MV-4-11 (cell line): ENCODE measurements around the gene KCNQ1.
"Not testable (repeated sequence)": the region's sequence is repeated elsewhere in the genome, so short reads cannot be mapped to it uniquely, and the experiment has no call there.

Experiments
- DNase-seq: peaks from one replicate; lab custom pipeline; 2025; lab: John Stamatoyannopoulos, UW

The KCNQ1 gene

DNA sequence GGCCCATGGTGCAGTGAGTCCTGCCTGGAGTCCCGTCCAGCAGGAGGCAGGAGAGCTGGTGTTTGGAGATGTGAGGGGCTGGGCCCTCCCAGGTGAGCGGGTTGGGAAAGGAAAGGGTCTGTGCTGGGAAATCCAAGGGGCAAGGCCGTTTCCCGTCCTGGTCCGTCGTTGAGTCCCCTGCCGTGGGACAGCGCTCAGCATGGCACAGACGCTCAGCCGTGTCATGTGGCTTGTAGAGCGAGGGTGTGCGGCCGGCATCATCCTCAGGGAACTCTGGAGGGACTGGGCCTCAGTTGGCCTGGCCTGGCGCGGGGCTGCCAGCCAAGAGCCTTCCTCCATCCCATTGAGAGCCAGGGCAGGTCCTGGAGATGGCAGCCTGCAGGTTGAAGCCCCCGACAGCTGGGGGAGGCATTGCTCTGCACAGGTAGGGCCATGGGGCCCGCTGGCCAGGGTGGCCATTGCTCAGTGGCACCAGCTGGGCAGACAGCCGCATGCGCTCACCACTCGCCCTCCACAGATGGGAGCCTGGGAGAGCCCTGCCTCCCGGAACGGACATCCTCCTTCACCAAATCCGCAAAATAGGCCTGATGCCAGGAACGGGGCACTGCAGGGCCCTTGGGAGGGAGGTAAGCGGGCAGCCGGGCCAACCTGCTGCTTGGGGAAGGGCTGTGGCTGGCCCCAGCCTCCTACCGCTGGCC is 28.7 kb downstream of the KCNQ1 start:
- no peak for DNase-seq

DNA sequence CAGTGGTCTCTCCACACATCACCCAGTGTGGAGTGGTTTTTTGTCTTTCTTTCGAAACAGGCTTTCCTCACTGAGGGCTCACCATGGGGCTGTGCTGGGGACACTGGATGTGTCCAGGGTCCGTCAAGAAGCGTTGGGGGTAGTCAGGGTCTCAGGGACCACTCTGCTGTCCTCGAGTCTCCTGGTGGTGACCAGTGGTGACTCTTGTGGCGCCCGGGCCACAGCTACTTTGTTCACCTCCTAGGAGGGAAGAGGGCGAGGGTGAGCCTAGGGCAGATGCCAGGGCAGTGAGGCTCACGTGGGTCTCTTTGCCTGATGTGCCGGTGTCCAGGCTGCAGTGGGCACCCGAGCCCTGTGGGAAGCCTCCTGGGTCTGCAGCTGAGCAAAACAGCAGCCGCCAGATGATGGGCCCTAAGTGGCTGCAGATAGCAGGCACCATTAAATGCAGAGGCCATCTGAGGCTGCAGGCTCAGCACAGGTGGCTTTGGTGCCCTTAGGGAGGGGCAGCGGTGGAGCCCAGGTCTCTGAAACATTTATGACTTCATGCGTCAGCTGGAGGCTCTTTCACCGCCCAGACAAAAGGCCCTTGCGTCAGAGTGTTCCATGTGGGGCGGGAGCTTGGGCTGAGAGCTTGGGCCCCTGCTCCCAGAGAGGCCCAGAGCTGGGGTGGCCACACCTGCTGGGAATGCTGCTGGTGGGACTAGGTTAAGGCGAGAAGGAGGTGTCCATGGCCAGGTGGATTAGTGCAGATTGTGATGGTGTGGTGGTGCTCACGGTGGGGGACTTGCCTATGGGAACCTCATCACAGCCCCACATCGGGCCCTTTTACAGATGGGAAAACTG is 29.5 kb downstream of the KCNQ1 start:
- DNase-seq, result peak; percentile 34

DNA sequence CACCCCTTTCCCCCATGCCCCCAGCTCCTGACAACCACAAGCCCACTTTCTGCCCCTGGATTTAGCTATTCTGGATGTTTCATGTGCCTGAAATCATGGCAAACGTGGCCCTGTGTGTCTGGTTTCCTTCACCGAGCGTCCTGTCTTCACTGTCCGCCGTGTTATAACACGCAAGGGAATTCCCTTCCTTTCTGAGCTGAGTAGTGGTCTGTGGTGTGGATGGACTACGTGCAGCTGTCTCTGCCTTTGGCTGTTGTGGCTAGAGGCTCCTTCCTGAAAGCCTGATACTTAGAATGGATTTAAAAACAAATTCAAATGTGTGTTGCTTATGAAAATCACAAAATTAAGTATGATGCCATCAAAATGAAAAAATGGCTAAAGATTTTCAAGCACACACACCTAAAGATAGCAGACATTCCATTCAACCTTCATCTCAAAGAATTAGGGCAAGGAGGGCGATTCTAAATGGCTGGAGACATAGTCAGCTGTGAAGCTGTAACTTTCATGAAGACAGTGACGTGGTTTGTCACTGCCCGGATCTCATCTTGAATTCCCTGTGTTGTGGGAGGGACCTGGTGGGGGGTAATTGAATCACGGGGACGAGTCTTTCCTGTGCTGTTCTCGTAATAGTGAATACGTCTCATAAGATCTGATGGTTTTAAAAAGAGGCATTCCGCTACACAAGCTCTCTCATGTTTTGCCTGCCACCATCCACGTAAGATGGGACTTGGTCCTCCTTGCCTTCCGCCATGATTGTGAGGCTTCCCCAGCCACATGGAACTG is 30.5 kb downstream of the KCNQ1 start:
- DNase-seq, result peak; percentile 34

DNA sequence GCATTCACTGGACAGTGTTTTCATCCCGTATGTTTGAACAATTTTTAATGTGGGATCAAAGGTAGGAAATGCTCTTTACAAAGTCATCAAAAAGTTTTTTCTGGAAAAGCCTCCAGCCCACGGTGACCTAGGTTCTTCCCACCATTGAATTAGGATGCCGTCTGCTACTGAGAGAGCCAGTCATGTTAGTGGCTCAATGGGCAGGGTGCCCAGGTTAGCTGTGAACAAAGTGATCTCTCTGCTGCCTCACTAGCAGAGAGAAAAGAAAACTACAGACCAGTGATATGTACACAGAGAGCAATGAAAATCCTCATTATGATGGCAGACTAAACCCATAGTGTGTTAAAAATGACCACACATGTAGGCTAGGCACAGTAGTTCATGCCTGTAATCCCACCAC is 32.4 kb downstream of the KCNQ1 start:
- DNase-seq, result no peak

DNA sequence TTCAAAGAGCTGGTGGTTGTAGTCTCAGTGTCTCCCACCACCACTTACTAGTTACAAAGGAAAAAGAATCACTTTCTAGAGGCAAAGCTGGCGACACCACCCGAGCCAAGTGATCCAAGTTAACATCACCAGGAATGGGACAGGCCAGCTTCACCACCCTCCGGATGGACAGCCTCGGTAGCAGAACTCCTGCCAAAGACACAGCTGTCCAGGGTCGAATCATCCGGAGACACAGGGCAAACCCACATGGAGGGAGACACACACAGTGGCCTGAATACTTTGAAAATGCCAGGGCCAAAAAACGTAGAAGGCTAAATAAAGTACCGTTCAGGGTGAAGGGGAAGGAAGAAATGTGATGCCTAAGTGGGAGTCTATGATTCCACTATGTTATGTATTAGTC is 33.1 kb downstream of the KCNQ1 start:
- DNase-seq, result no peak

DNA sequence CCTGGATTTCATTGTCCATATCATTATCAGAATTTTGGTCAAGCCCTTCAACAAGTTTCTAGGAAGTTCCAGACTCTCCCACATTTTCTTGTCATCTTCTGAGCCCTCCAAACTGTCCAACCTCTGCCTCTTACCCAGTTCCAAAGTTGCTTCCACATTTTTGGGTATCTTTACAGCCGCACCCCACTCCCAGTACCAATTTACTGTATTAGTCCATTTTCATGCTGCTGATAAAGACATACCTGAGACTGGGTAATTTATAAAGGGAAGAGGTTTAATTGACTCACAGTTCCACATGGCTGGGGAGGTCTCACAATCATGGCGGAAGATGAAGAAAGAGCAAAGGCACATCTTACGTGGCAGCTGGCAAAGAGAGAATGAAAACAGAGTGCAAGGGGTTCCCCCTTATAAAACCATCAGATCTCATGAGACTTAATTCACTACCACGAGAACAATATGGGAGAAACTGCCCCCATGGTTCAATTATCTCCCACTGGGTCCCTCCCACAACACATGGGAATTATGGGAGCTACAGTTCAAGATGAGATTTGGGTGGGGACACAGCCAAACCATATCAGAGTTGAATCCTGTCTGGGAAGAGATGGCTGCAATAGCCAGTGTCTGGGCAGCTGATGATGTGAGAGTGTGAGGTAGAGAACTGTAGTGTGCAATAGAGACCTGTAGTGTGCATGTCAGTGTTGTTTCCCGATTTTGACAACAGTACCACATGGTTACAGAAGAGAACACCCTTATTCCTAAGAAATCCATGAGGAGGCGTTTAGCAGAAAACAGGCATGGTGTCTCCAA is 35.5 kb downstream of the KCNQ1 start:
- DNase-seq, result not testable (repeated sequence)

DNA sequence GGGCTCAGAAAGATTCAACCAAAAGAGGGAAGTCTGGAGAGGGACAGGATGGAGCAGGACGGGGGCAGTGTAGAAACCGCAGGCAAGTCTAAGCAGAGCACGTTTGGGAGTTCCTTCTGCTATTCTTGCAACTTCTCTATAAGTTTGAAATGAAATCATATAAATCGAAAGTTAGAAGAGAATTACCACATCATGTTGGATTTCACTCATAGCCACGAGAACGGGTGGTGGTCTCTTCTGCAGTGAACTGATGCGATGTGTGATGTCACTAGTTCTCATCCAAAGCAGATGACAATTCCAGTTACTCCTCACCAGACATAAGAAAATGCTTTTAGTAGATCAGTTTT is 36.0 kb downstream of the KCNQ1 start:
- peak; percentile 98 for DNase-seq

DNA sequence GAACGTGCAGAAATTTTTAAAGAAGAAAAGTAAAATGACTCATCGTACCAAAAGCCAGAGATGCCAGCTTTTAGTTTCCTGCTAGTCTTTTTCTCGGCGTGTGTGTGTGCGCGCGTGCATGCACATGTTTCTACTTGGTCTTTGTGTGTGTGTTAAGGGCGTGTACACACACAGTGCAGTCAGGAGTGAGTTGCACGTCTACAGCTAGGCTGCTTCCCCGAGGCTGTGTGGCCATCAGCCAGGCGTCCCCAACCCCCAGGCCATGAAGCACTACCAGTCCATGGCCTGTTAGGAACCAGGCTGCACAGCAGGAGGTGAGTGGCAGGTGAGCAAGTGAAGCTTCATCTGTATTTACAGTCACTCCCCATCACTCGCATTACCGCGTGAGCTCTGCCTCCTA is 36.4 kb downstream of the KCNQ1 start:
- no peak for DNase-seq

DNA sequence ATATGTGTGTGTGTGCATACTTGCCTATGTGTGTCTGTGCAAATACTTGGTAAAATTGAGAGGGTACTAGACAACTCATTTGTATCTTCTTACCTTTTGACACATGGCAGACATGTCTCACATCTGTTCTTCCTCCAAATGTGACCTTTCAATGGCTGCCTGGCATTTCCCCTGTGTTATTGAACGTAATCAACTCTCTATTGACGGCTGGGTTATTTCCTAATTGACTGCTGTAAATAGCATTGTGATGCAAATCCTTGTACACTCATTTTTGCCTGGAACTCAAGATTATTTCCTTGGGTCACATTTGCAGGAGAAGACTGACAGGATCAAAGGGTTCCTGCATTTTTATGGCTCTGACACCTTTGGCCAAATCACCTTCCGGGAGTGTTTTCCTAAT is 37.4 kb downstream of the KCNQ1 start:
- no peak for DNase-seq

DNA sequence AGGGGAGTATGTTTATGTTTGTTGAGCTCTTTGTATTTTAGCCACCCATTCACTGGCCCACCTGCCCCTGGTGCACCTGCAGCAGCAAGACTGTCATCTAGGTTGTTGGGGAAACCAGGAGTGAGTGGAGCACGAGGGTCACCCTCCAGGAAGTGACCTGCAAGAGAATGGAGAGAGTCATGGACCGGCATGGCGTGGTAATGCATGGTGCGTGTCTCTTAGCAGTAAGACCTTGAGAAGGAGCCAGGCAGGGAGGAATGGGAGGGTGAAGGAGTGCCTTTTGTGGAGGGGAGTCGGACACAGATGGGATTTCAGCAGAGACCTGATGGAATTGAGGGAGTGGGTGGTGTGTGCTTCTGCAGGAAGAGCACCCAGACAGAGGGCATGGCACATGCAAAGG is 37.9 kb downstream of the KCNQ1 start:
- no peak for DNase-seq

DNA sequence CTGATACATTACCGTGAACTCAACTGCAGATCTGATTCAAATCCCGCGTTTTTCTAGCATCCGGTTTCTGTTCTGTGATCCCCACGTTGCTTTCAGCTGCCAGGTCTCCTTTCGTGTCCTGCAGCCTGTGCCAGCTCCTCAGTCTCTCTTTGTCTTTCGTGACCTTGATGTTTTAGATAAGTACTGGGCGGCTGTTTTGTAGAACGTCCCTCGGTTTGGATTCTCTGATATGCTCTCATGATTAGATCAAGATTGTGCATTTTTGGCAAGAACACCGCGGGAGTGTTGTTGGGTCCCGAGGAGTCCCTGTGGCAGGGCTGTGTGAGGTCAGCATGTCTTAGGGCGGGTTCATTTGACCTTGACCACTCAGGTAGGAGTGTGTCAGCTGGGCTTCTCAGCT is 38.6 kb downstream of the KCNQ1 start:
- DNase-seq, result no peak

DNA sequence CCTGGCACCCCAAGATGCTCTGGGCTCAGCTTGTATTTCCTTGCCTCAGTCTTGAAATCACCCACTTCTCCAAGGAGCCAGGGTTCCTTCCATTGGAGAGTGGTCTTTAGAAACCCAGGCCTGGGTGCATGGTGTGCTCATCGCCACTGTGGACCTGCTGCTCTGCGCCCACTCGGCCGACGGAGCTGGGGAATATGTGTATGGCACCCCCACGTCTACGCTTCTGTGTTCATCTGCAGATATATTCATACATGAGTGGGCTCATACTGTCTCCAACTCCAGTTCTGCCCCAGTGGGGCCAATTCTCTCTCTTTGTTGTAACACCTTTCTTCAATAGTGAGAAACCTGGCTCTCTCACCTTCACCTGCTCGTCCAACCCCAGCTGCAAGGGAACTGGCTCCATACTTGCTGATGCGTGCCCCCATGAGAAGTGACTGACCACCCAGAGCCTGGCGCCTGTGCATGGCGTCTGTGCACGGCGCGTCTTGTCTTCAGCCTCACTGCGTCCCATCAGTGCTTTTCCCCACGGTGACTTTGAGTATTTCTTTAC is 39.8 kb downstream of the KCNQ1 start:
- DNase-seq, result no peak

DNA sequence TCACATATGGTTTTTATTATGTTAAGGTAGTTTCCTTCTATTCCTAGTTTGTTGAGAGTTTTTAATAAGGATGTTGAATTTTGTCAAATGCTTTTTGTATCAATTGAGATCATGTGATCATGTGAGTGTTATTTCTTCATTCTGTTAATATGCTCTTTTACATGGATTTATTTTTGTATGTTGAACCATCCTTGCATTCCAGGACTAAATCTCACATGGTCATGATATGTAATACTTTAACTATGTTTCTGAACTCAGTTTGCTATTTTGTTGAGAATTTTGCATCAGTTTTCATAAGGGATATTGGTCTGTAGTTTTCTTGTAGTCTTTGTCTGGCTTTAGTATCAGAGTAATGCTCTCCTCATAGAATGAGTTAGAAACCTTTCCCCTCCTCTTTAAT is 43.2 kb downstream of the KCNQ1 start:
- no peak for DNase-seq

DNA sequence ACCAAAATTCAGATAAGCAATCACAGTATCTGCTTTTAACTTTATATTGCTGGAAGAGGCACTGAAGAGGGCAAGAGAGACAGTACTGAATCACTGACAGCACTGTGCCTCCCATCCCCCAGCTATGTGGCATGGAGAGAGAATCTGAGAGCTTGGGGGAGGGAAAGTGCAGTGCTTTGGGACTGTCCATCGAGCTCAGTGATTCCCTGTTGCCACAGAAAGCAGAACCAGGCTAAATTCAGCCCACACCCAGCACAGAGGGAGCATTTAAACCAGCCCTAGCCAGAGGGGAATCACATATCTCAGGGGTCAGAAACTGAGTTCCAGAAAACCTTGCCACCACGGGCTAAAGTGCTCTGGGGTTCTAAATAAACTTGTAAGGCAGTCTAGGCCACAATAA is 44.3 kb downstream of the KCNQ1 start:
- peak; percentile 27 for DNase-seq

DNA sequence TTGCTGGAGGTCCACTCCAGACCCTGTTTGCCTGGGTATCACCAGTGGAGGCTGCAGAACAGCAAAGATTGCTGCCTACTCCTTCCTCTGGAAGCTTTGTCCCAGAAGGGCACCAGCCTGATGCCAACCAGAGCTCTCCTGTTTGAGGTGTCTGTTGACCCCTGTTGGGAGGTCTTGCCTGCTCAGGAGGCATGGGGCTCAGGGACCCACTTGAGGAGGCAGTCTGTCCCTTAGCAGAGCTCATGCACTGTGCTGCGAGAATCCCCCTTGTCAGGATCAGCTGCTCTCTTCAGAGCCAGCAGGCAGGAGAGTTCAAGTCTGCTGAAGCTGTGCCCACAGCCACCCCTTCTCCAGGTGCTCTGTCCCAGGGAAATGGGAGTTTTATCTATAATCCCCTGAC is 53.1 kb downstream of the KCNQ1 start:
- DNase-seq, result not testable (repeated sequence)

DNA sequence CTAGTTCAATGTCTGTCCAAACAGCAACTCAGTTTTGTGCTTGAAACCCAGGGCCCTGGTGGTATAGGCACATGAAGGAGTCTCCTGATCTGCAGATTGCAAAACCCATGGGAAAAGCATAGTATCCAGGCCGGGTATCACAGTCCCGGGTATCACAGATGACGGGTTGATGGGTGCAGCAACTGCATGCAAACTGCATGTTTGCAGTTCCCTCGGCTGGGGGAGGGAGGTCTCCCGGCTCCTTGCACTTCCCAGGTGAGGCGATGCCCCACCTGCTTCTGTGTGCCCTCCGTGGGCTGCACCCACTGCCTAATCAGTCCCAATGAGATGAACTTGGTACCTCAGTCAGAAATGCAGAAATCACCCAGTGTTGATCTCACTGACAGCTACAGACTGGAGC is 53.9 kb downstream of the KCNQ1 start:
- no peak for DNase-seq

DNA sequence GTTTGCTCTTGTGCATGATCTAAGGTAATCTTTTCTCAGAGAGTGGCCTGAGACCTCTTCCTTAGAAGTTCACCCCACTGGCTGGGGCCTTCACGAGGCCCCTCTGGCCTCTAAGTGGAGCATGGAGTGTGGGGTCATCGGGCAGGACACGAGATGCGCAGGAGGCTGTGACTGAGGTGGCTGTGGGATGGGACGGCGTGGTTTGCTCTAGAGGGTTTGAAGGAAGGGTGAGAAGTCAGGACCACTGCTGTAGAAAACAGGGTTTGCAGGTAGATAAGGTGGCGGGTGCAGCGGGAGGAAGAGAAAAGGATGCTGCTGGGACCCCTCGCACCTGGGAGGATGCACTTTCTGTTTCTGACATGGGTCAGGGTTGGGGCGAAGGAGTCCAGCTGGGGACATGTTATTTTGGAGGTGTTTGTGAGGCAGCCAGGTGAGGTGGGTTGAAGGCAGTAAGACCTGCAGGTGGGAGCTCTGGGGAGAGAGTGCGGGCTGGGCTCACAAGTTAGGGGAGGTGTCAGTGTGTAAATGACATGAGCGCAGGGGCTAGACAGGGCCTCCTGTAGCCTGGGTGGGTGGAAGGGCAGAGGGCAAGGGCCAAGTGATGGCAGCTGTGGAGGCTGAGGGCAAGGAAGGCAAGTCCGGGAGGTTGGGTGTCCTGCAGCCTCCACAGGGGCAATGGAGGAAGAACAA is 62.5 kb downstream of the KCNQ1 start:
- no peak for DNase-seq

DNA sequence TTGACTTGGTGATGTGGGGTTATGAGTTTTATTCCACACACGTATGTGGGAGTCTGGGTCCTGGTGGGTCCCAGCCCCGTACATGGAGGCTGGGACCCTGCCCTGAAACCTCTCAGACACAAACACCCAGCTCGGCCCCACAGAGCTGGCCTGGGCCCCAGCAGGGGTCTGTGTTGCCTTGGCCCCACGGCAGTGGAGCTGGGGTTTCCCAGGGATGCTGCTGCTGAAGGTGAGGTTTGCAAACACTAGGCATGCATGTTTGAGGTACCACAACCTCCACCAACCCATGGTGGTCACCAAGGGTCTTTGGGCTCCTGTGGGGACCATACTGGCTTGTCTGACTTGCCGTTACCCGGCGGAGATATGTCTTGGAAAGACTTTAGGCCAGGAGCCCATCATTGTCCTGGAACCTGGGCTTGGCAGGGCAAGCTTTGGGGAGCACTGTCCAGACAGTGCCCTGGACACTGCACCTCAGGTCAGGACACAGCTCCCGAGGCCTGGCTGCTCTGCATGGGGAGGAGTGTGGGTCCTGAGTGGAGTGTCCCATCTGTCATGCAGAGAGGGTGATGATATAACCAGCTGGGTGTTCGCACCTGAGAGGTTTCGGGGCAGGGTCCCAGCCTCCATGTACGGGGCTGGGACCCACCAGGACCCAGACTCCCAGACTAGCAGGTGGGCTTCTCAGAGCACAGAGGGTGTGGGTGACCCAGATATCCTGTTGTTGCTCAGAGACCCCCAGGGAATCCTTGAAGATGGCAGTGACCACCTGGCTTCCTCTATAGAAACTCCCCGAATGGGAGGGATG is 63.3 kb downstream of the KCNQ1 start:
- no peak for DNase-seq

DNA sequence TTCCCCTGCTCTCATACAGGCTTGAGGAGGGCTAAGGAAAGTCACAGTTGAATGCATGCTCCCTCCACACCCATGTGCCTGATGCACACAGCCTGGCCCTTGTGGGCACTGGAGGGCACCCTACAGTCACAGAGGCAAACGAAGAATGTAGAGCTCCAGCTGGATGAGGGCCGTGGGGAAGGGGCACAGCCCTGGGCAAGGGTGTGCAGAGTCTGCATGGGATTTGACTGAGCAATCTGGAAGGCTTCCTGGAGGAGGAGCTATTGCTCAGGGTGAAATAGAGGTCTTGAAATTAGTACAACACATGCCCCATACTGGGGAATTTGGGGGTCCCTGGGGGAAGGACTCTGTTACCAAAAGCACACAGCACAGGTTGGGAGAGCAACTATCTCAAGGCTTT is 64.0 kb downstream of the KCNQ1 start:
- no peak for DNase-seq

DNA sequence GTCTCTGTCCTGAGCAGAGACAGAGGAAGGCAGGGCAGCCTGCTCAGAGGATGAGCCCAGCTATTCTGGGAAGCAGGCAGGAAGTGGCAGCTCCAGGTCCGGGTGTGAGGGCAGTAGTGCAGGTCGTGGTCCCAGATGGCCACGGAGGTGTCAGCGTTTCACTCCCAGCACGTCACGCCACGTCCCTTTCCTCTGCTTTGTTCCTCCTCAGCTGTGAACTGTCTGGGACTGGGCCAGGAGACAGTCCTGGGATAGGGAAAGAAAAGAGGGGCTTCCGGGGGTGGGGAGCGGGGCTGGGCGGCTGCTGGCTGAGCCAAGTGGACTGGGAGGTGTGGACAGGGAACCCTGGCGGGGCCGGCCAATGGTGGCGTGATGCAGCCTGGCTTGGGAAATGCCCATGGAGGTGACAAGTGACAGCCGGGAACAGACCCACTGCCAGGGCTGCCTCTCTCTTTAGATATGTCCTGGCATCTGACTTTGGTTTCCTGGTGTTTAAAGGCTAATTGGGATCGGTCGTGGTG is 64.7 kb downstream of the KCNQ1 start:
- DNase-seq, result no peak
